ENCODE measurements around the gene CHSY3.

DNA sequence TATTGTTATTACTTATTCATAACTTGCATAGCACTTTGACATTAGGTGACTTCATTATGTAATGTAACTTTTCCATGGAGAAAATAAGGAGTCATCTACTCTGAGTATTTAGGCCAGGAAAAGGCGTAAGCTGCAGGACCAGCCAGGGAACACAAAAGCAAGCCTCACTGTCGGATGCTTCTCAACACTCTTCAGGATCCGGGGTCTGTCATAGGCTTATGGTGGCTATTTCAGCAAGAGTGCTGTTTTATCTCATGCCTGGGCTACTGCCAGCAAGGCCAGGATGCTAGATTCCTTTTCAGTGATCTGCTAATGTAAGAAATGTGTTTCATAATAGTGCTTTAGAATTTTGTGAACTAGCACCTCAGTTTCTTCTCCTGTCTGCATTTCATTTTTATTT is 162.4 kb downstream of the CHSY3 start:
- TF ChIP-seq, protein P1, sequence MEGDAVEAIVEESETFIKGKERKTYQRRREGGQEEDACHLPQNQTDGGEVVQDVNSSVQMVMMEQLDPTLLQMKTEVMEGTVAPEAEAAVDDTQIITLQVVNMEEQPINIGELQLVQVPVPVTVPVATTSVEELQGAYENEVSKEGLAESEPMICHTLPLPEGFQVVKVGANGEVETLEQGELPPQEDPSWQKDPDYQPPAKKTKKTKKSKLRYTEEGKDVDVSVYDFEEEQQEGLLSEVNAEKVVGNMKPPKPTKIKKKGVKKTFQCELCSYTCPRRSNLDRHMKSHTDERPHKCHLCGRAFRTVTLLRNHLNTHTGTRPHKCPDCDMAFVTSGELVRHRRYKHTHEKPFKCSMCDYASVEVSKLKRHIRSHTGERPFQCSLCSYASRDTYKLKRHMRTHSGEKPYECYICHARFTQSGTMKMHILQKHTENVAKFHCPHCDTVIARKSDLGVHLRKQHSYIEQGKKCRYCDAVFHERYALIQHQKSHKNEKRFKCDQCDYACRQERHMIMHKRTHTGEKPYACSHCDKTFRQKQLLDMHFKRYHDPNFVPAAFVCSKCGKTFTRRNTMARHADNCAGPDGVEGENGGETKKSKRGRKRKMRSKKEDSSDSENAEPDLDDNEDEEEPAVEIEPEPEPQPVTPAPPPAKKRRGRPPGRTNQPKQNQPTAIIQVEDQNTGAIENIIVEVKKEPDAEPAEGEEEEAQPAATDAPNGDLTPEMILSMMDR (IDR thresholded peaks at IDR 0.05; ENCODE audit: insufficient read depth, low read depth, low read length), result no peak
- no peak for TF ChIP-seq EZH2 (IDR thresholded peaks at IDR 0.05; ENCODE audit: insufficient read depth, low read length)
